Natural killer cell (primary cell): ENCODE data around the gene GABRB1. TPM values are rescaled to one million over a fixed set of nuclear protein-coding genes. Genes with fewer than 3 reads are reported as not detected.

Experiments used
- ATAC-seq, 3 donors: fragments of 150-1000 bp in 2 of 3; fragments of 200-7000 bp in 1 of 3; cut with Tn5 transposase; 1 replicate in 1 of 3; 2 replicates in 2 of 3; pipeline ENCODE4 v1.10.0; 2021; ENCODE audit warnings: mild to moderate bottlenecking in 2 of 3, moderate library complexity in 2 of 3
- DNase-seq, 2 donors: peaks; one replicate each; pipeline versions ENCODE4 v3.0.0 to v3.0.0-alpha.2; 2013 to 2021; ENCODE audit warnings: mixed read lengths in 1 of 2
- H3K27ac ChIP-seq: one replicate; pipeline ENCODE4 v1.5.1; 2013; ENCODE audit warnings: mild to moderate bottlenecking, low read length
- H3K27me3 ChIP-seq: one replicate; pipeline ENCODE4 v1.6.1; 2013; ENCODE audit warnings: low read length; ENCODE audit not compliant: control insufficient read depth, insufficient read depth
- H3K36me3 ChIP-seq: one replicate; pipeline ENCODE4 v1.6.1; 2013; ENCODE audit warnings: low read length; ENCODE audit not compliant: control insufficient read depth, insufficient read depth
- H3K4me1 ChIP-seq: one replicate; pipeline ENCODE4 v1.6.1; 2013; ENCODE audit warnings: low read length; ENCODE audit not compliant: control insufficient read depth, insufficient read depth
- H3K4me3 ChIP-seq: one replicate; pipeline ENCODE4 v1.5.1; 2013; ENCODE audit warnings: low read length
- H3K9me3 ChIP-seq: one replicate; pipeline ENCODE4 v1.6.1; 2013; ENCODE audit warnings: low read length; ENCODE audit not compliant: control insufficient read depth, insufficient read depth
- H3K27ac Mint-ChIP-seq, 2 donors: one replicate each; pipeline ENCODE4 v1.8.0; 2022; ENCODE audit warnings: mild to moderate bottlenecking in 2 of 2, mixed read lengths in 2 of 2, moderate library complexity in 1 of 2
- H3K27me3 Mint-ChIP-seq, 2 donors: one replicate each; pipeline ENCODE4 v1.8.0; 2022; ENCODE audit warnings: low read depth in 2 of 2, mixed read lengths in 2 of 2
- H3K36me3 Mint-ChIP-seq: one replicate; pipeline ENCODE4 v1.8.0; 2022; ENCODE audit warnings: mixed read lengths
- H3K4me1 Mint-ChIP-seq, 2 donors: one replicate each; pipeline ENCODE4 v1.8.0; 2022; ENCODE audit warnings: mixed read lengths in 2 of 2
- H3K4me3 Mint-ChIP-seq: one replicate; pipeline ENCODE4 v1.8.0; 2022; ENCODE audit warnings: mild to moderate bottlenecking, moderate library complexity, mixed read lengths
- H3K9me3 Mint-ChIP-seq, 2 donors: one replicate each; pipeline ENCODE4 v1.8.0; 2022; ENCODE audit warnings: mixed read lengths in 2 of 2
- WGBS: methylation state at CpG from one replicate; pipeline ENCODE4 v1.1.7; 2013; ENCODE audit warnings: missing lambda C conversion rate; ENCODE audit not compliant: insufficient coverage; 5-methylcytosine and 5-hydroxymethylcytosine counted together
- intact Hi-C: fragments of 100-400 bp; cut with micrococcal nuclease; formaldehyde crosslinking; loops from one replicate; pipeline ENCODE4 v1.14.2; 2022
- total RNA-seq, 4 donors: library from RNA; stranded (reverse); fragments of 120-200 nt in 1 of 4; gene quantifications; one replicate each; pipeline versions ENCODE4 v1.2.3 to v1.2.4, GENCODE V29; 2013 to 2022
- TF ChIP-seq, protein P1 (sequence below): fragments of 200-600 bp; IDR thresholded peaks from one replicate; pipeline ENCODE4 v1.8.0; 2022; ENCODE audit warnings: antibody characterized with exemption

The GABRB1 gene
- total RNA-seq, 3 donors from 2014 or later (not counting 1 experiment from before 2014, with no cell fraction given): not detected

DNA sequence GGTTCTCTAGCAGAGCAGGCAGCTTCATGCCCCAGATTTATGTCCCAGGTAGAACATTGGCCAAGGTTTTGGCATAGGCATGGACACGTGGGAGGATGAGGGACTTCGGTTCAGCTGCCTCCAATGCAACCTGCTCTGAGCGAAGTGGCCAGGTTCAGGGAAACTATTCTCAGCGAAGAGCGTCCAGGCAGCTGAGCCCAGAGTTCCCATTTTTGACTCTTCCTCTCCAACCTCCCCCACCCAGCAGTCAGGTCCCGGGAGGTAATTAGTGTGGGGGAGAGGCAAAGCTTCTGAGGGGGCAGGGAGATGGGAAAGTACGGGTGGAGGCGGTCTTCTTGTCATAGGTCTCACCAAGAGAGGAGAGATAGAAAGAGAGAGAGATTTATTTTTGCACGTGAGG, 39.0 kb upstream of the GABRB1 start:
- Histone ChIP-seq H3K36me3 (no peaks in the 10 kb centered on the region), H3K9me3 (no peaks in the 10 kb centered on the region), H3K4me1 (peaks cover 7% of the 10 kb centered on the region), H3K27me3 (peaks cover 19% of the 10 kb centered on the region), H3K27ac (no peak overlapping the region), H3K4me3 (no peak overlapping the region)
- 24% methylated on average over 6 of the region's 9 CpGs for WGBS
- ATAC-seq: no peak
- peaks cover 23 to 26% of the 10 kb centered on the region in 2 donors for H3K4me1 Mint-ChIP-seq
- DNase-seq: no peak
- TF ChIP-seq, protein P1, sequence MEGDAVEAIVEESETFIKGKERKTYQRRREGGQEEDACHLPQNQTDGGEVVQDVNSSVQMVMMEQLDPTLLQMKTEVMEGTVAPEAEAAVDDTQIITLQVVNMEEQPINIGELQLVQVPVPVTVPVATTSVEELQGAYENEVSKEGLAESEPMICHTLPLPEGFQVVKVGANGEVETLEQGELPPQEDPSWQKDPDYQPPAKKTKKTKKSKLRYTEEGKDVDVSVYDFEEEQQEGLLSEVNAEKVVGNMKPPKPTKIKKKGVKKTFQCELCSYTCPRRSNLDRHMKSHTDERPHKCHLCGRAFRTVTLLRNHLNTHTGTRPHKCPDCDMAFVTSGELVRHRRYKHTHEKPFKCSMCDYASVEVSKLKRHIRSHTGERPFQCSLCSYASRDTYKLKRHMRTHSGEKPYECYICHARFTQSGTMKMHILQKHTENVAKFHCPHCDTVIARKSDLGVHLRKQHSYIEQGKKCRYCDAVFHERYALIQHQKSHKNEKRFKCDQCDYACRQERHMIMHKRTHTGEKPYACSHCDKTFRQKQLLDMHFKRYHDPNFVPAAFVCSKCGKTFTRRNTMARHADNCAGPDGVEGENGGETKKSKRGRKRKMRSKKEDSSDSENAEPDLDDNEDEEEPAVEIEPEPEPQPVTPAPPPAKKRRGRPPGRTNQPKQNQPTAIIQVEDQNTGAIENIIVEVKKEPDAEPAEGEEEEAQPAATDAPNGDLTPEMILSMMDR: no peak
- H3K27me3 Mint-ChIP-seq: peaks cover 41 to 45% of the 10 kb centered on the region in 2 donors
- no peak overlapping the region for H3K27ac Mint-ChIP-seq
- intact Hi-C loops: no loop called here
- no peaks in the 10 kb centered on the region for H3K36me3 Mint-ChIP-seq
- H3K4me3 Mint-ChIP-seq: peak overlapping the region; percentile 79
- H3K9me3 Mint-ChIP-seq: no peaks in the 10 kb centered on the region

DNA sequence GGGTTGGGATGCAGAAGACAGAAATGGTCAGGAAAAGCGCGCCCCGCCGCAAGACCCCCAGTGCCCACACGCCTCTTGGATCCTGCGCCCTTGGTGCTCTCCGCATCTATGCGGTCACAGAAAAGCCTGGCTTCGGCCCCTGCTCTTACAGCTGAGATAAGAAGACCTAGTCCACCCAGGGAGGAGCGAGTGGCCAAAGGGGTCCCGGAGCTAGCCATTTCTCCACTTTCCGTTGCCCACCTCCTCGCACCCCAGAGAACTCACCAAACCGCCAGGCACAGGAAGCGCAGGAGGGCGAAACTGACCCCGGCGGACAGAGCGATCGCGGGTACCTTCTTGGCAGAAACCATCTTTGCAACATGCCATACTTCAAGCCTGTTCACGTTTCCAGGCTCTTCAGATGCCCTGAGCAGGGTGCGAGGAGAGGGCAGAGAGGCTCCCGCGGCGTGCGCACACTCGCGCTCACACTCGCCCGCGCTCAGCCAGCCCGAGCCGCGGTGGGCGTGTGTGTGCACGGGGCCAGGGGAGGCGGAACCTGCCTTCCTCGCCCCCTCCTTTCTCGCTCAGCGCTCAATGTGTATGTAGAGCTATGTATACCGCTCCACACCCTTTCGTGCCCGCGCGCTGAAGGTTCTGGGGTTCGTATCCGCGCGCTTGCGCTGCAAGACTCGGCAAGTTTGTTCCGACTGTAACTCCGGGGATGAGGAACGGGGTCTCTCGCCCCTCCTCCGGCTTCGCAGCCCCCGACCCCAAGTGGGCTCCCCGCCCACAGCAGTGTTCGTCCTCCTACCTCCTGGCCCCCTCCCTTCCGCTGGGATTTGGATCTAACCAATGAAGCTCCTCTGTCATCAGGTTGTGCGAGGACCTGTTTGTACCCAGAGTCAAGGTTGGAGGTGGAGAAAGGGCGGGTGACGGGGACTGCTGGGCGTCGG, 38.0 kb upstream of the GABRB1 start, which contains the start of gene GABRA4:
GABRA4 (minus strand) TSS at position 507 of the 932 bp plus-strand sequence; CDS start at position 350, 157 bp downstream.
- TF ChIP-seq, protein P1: no peak
- ATAC-seq: peak in 2 of 3 donors; percentile 33 to 35
- Histone ChIP-seq H3K36me3 (no peaks in the 10 kb centered on the region), H3K27me3 (peaks cover 19% of the 10 kb centered on the region), H3K27ac (no peak within 1 kb of the TSS), H3K4me3 (no peak within 1 kb of the TSS), H3K9me3 (no peaks in the 10 kb centered on the region), H3K4me1 (peaks cover 7% of the 10 kb centered on the region)
- H3K27ac Mint-ChIP-seq: no peak within 1 kb of the TSS
- H3K4me1 Mint-ChIP-seq: peaks cover 23 to 26% of the 10 kb centered on the region in 2 donors
- H3K27me3 Mint-ChIP-seq: peaks cover 41 to 45% of the 10 kb centered on the region in 2 donors
- no peaks in the 10 kb centered on the region for H3K9me3 Mint-ChIP-seq
- no peak for DNase-seq
- WGBS: 6% methylated on average over 67 of the region's 67 CpGs
- H3K4me3 Mint-ChIP-seq: peak within 1 kb of the TSS; percentile 79
- no peaks in the 10 kb centered on the region for H3K36me3 Mint-ChIP-seq
- intact Hi-C loops: no loop called here

DNA sequence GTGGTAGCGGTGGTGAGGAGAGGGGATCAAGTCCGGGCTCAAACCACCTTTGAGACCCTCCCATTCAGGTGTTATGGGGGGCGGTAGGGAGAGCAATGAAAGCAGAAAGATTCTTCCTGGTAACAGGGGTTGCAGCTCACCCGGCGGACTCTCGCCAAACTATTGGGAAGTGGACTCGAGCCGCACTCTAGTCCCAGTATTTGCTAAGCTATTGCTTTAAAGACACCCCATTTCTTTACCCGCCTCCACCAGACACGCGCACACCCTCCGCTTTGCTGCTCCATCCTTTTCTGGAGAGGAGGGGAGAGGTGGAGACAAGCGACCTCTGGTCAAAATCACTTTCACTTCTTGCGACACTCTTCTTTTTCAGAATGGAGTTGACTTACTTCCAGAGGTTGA, 37.4 kb upstream of the GABRB1 start:
- TF ChIP-seq, protein P1: no peak
- H3K27ac Mint-ChIP-seq: no peak overlapping the region
- peaks cover 7% of the 10 kb centered on the region for H3K4me1 ChIP-seq
- ATAC-seq (no peak), DNase-seq (no peak)
- peaks cover 18% of the 10 kb centered on the region for H3K27me3 ChIP-seq
- no peak overlapping the region for H3K4me3 ChIP-seq
- no peak overlapping the region for H3K27ac ChIP-seq
- peaks cover 43 to 45% of the 10 kb centered on the region in 2 donors for H3K27me3 Mint-ChIP-seq
- H3K4me1 Mint-ChIP-seq: peaks cover 23 to 26% of the 10 kb centered on the region in 2 donors
- H3K9me3 ChIP-seq: no peaks in the 10 kb centered on the region
- WGBS: 11% methylated on average over 9 of the region's 14 CpGs
- H3K9me3 Mint-ChIP-seq: no peaks in the 10 kb centered on the region
- no peaks in the 10 kb centered on the region for H3K36me3 Mint-ChIP-seq
- intact Hi-C loops: no loop called here
- H3K36me3 ChIP-seq: no peaks in the 10 kb centered on the region
- peak overlapping the region; percentile 79 for H3K4me3 Mint-ChIP-seq
